Mucosa of stomach (tissue), 1 donor: ENCODE results near the gene STARD13.

Experiments used
- H3K27me3 ChIP-seq: one replicate; pipeline ENCODE4 v1.7.0; 2013; ENCODE audit warnings: mild to moderate bottlenecking, low read length; ENCODE audit not compliant: control insufficient read depth, insufficient read depth
- H3K36me3 ChIP-seq: one replicate; pipeline ENCODE4 v1.7.0; 2013; ENCODE audit warnings: low read length; ENCODE audit not compliant: control insufficient read depth, insufficient read depth
- H3K4me1 ChIP-seq: one replicate; pipeline ENCODE4 v1.7.0; 2013; ENCODE audit warnings: mild to moderate bottlenecking, low read length; ENCODE audit not compliant: control insufficient read depth, insufficient read depth
- H3K4me3 ChIP-seq: one replicate; pipeline ENCODE4 v1.7.0; 2013; ENCODE audit warnings: low read length
- H3K9ac ChIP-seq: one replicate; pipeline ENCODE4 v1.7.0; 2013; ENCODE audit warnings: mild to moderate bottlenecking, low read length, moderate library complexity
- H3K9me3 ChIP-seq: one replicate; pipeline ENCODE4 v1.7.0; 2013; ENCODE audit warnings: mild to moderate bottlenecking, low read length, moderate library complexity; ENCODE audit not compliant: control insufficient read depth
- donor health status: Pancreatic carcinoma.

Gene STARD13

DNA sequence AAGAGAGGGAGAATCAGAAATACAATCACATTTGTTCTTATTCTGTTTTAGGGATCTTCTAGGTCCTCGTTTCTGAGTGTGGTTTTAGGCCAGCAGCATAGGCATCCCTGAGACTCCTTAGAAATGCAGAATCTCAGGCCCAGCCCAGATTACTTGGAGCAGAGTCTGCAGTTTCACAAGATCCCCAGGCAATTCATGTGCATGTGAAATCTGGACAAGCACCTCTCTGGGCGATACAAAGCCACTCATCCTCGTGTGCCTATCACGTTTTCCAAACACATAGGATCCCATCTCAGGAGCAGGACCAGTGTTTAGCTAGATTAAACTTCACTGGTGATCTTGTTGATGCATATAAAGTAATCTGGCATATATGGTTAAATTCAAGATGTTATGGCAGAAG lies 182.1 kb downstream of the STARD13 start:
- Histone ChIP-seq H3K4me3 (no peak overlapping the region), H3K27me3 (no peaks in the 10 kb centered on the region), H3K9ac (no peak overlapping the region), H3K9me3 (no peaks in the 10 kb centered on the region), H3K36me3 (no peaks in the 10 kb centered on the region), H3K4me1 (no peaks in the 10 kb centered on the region)

- Histone ChIP-seq H3K9ac (no peak overlapping the region), H3K9me3 (no peaks in the 10 kb centered on the region), H3K27me3 (no peaks in the 10 kb centered on the region), H3K4me3 (no peak overlapping the region), H3K4me1 (no peaks in the 10 kb centered on the region), H3K36me3 (no peaks in the 10 kb centered on the region)
Measured at GRCh38 chr13:33101835-33102234, 183.7 kb downstream of the STARD13 start.

- Histone ChIP-seq H3K4me1 (no peaks in the 10 kb centered on the region), H3K9ac (no peak overlapping the region), H3K9me3 (no peaks in the 10 kb centered on the region), H3K27me3 (no peaks in the 10 kb centered on the region), H3K4me3 (no peak overlapping the region), H3K36me3 (no peaks in the 10 kb centered on the region)
Measured at GRCh38 chr13:33100886-33101285, 184.7 kb downstream of the STARD13 start.

DNA sequence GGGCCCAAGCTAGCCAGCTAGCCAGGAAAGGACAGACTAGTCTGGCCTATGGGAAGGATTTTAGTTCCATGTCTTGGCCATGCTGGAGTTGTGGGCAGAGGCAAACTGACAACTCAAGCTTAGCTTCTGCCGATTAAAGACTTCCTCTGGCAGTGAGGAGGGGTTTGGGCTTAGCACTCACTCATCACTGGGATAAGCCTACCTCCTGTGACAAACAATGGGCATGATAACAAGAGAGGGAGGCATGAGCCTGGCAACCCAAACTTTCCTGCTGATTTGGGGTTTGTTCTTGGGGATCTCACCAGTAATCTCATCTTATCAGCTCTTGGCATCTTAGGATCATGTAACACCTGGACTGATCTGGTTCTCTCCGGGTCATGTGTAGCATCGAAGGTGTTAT lies 185.7 kb downstream of the STARD13 start:
- no peak overlapping the region for H3K9ac ChIP-seq
- H3K4me3 ChIP-seq, result no peak overlapping the region
- no peaks in the 10 kb centered on the region for H3K27me3 ChIP-seq
- H3K36me3 ChIP-seq, result no peaks in the 10 kb centered on the region
- H3K4me1 ChIP-seq, result no peaks in the 10 kb centered on the region
- H3K9me3 ChIP-seq, result no peaks in the 10 kb centered on the region

GRCh38 chr13:33096886-33097605 lies 188.5 kb downstream of the STARD13 start:
- Histone ChIP-seq H3K4me3 (no peak overlapping the region), H3K4me1 (no peaks in the 10 kb centered on the region), H3K9ac (no peak overlapping the region), H3K36me3 (no peaks in the 10 kb centered on the region), H3K9me3 (no peaks in the 10 kb centered on the region), H3K27me3 (no peaks in the 10 kb centered on the region)

GRCh38 chr13:33092073-33092987 lies 193.2 kb downstream of the STARD13 start:
- H3K27me3 ChIP-seq, result no peaks in the 10 kb centered on the region
- H3K4me1 ChIP-seq, result no peaks in the 10 kb centered on the region
- no peaks in the 10 kb centered on the region for H3K9me3 ChIP-seq
- no peak overlapping the region for H3K9ac ChIP-seq
- H3K4me3 ChIP-seq, result no peak overlapping the region
- H3K36me3 ChIP-seq, result no peaks in the 10 kb centered on the region

DNA sequence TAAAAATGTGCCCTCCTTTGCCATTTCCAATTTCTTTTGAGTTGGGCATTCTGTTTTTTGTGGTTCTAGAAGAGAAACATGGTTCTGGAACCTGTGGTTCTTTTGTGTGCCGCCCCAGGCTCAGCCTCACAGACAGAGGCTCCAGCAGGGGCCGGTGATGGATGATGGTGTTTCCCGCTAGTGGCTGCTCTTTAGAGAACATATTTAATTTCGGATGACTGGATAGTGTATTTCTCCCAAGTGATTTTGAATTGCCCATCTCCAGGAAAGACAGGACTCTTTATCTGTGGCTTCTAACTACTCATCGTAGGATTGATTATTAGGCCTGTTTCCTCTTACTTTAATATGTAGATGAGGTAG lies 194.2 kb downstream of the STARD13 start:
- Histone ChIP-seq H3K9me3 (no peaks in the 10 kb centered on the region), H3K27me3 (no peaks in the 10 kb centered on the region)

DNA sequence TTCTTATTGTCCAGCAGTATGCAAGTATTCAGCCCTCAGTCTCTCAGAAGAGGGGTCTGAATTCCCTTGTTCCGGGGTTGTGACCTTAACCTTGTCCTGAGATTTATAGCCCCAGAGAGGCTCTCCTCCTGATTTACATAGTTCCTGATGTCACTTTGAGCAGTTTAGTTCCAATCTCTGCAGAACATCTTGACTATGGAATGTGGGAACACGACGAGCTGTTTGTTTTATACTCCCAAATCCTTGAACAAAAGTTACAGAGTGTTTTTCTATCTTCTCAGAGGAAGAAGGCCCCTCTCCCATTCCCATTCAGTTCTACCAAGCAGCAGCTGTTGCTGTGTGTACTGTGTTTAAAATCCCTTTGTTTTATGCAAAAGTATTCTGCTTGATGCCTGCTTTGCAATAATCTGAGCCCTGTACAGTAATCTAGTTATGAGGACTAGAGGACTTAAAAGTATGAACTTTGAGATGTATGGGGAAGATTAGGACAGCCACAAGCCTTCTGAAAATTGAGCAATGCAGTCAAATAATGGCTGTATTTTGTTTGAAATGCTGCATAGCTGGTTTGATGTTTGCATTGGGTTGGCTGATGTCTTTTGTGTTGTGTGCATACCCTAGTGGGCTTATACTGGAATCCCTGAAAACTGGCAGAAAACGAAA lies 194.7 kb downstream of the STARD13 start:
- H3K4me3 ChIP-seq, result no peak overlapping the region
- no peaks in the 10 kb centered on the region for H3K4me1 ChIP-seq
- no peaks in the 10 kb centered on the region for H3K27me3 ChIP-seq
- no peaks in the 10 kb centered on the region for H3K9me3 ChIP-seq
- no peak overlapping the region for H3K9ac ChIP-seq
- H3K36me3 ChIP-seq, result no peaks in the 10 kb centered on the region

More for the DNA sequence above, 194.2 kb downstream of the STARD13 start:
- Histone ChIP-seq H3K9ac (no peak overlapping the region), H3K36me3 (no peaks in the 10 kb centered on the region), H3K4me1 (no peaks in the 10 kb centered on the region), H3K4me3 (no peak overlapping the region)

DNA sequence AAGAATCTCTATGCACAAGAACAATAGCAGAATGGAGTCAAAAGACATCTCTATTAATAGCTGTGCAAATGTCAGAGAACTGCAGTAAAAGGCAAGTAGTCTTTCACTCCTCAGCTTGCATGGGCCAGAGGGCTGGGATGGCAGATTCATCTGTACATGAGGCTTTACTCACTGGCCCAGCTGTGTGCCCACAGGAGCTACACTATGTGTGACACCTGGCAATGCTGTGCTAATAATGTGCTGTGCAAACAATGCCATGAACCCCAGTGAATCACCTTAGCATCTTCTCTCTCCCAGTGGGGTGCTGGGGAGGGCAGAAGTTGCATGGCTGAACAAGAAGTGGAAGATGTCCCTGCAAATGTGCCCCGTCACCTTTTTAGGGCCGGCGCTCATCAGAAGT lies 196.2 kb downstream of the STARD13 start:
- no peaks in the 10 kb centered on the region for H3K9me3 ChIP-seq
- no peaks in the 10 kb centered on the region for H3K27me3 ChIP-seq
- no peak overlapping the region for H3K4me3 ChIP-seq
- no peak overlapping the region for H3K9ac ChIP-seq
- no peaks in the 10 kb centered on the region for H3K4me1 ChIP-seq
- no peaks in the 10 kb centered on the region for H3K36me3 ChIP-seq

- no peaks in the 10 kb centered on the region for H3K36me3 ChIP-seq
- H3K9ac ChIP-seq, result no peak overlapping the region
- H3K27me3 ChIP-seq, result no peaks in the 10 kb centered on the region
- no peak overlapping the region for H3K4me3 ChIP-seq
- H3K4me1 ChIP-seq, result no peaks in the 10 kb centered on the region
- H3K9me3 ChIP-seq, result no peaks in the 10 kb centered on the region
Measured at GRCh38 chr13:33087790-33088189, 197.8 kb downstream of the STARD13 start.

DNA sequence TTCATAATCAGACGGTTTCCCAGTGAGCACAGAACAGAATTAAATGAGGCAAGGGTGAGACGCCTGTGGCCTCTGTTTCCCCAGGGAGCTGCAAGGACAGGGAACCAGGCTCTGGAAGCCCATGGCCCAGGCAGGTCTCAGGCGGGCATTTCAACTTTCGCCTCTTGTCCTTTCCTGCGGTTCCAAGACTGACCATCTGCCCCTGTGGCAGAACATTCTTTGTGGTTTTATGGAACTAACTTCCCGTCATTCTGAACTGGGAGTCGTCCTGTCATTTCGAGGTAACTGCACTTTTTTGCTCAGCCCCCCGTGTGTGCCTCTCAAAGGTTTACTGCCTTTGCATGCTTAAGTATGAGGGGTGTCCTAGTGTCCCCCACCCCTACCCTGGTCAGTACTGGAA lies 198.5 kb downstream of the STARD13 start:
- Histone ChIP-seq H3K4me3 (no peak overlapping the region), H3K36me3 (no peaks in the 10 kb centered on the region), H3K9ac (no peak overlapping the region), H3K27me3 (no peaks in the 10 kb centered on the region), H3K4me1 (no peaks in the 10 kb centered on the region), H3K9me3 (no peaks in the 10 kb centered on the region)

DNA sequence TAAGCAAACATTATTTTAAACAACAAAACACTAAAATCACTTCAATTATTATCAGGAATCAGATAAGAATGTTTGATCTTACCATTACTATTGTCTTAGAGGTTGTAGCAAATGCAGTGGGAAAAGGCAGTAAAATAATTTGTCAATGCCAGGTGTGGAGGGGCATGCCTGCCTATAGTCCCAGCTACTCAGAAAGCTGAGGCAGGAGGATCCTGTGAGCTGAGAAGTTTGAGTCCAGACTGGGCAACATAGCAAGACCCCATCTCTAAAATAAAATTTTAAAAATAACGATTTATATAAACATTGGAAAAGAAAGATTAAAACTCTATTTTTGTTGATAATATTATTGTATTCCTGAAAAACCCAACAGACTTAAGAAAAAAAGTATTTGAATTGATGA lies 202.5 kb downstream of the STARD13 start:
- H3K36me3 ChIP-seq, result no peaks in the 10 kb centered on the region
- no peak overlapping the region for H3K4me3 ChIP-seq
- H3K4me1 ChIP-seq, result no peaks in the 10 kb centered on the region
- H3K9me3 ChIP-seq, result no peaks in the 10 kb centered on the region
- H3K27me3 ChIP-seq, result no peaks in the 10 kb centered on the region
- H3K9ac ChIP-seq, result no peak overlapping the region
